Hematopoietic multipotent progenitor cell treated with erythropoietin and hydrocortisone succinate and interleukin-3 and kit ligand, for 8 days (in vitro differentiated cells): Measurements from ENCODE around the gene RGPD4.

Experiments
- DNase-seq: peaks from one replicate; pipeline ENCODE4 v3.0.0-alpha.2; 2015

RGPD4 gene

GRCh38 chr2:107931412-107931811 is 104.7 kb downstream of the RGPD4 start:
- no peak for DNase-seq

GRCh38 chr2:107932488-107932887 is 105.8 kb downstream of the RGPD4 start:
- DNase-seq = no peak

DNA sequence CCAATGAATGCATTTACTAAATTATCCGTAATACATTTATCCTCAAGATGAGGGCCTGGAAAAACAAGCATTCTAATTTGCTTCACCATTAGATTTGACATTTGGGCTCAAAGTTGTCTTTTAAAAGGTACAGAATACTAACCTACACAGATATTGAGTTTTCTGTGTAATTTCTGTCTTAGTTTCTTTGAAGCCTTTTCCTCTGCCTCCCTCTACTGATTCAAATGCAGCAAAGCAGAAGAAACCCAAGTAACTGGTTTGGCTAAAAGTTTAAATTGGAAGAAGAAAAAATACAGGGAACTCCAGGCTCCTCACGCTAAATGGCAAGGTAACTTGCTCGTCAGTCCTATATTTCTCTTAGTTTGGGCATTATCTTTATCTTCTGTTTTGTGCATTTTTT is 106.3 kb downstream of the RGPD4 start:
- DNase-seq = peak; percentile 4

GRCh38 chr2:107936433-107937359 is 110.0 kb downstream of the RGPD4 start:
- DNase-seq = peak; percentile 33
